Esophagus squamous epithelium (tissue), 5 donors: Measurements from ENCODE around the gene ZNF3. TPM values are rescaled to one million over a fixed set of nuclear protein-coding genes. Genes with fewer than 3 reads are reported as not detected.

ENCODE experiments used
- DNase-seq: peaks from one replicate; lab custom pipeline; 2025; lab: John Stamatoyannopoulos, UW
- H3K27ac ChIP-seq, 4 donors: fragments of 200-600 bp; sonication (generic); one replicate each; pipeline ENCODE4 v1.5.1; 2016 to 2019; ENCODE audit warnings: mild to moderate bottlenecking in 1 of 4
- H3K27me3 ChIP-seq, 4 donors: fragments of 200-600 bp; sonication (generic); 1 replicate in 3 of 4; 2 replicates in 1 of 4; pipeline versions ENCODE4 v1.5.1 to v1.6.0; 2017 to 2021; ENCODE audit warnings: antibody characterized with exemption in 1 of 4
- H3K36me3 ChIP-seq, 3 donors: fragments of 200-600 bp; sonication (generic); one replicate each; pipeline ENCODE4 v1.5.1; 2016 to 2019
- H3K4me1 ChIP-seq, 3 donors: fragments of 200-600 bp; sonication (generic); one replicate each; pipeline ENCODE4 v1.5.1; 2017 to 2019
- H3K4me3 ChIP-seq, 4 donors: fragments of 200-600 bp; sonication (generic); 1 replicate in 3 of 4; 2 replicates in 1 of 4; pipeline ENCODE4 v1.5.1; 2016 to 2019; ENCODE audit warnings: mild to moderate bottlenecking in 2 of 4, moderate library complexity in 1 of 4
- H3K9me3 ChIP-seq, 3 donors: fragments of 200-600 bp; sonication (generic); one replicate each; pipeline ENCODE4 v1.5.1; 2016 to 2019
- POLR2A ChIP-seq, 4 donors: fragments of 450-650 bp; IDR thresholded peaks; one replicate each; pipeline ENCODE4 v1.6.1; 2017; ENCODE audit warnings: antibody characterized with exemption in 4 of 4, mild to moderate bottlenecking in 4 of 4, moderate library complexity in 3 of 4
- whole genome bisulfite sequencing, 2 donors: methylation state at CpG; one replicate each; pipeline ENCODE4 v1.1.5; 2018; 5-methylcytosine and 5-hydroxymethylcytosine counted together
- intact Hi-C: fragments of 100-400 bp; cut with DNase I; formaldehyde crosslinking; loops from one replicate; pipeline ENCODE4 v1.15.0; 2022
- total RNA-seq, 4 donors: library from RNA; depleted of rRNA; stranded (reverse); fragments of >200 nt; gene quantifications; one replicate each; pipeline ENCODE4 v1.1.0, GENCODE V29; 2016
- TF ChIP-seq, protein P1 (sequence below), 6 experiments: fragments of 450-650 bp in 4 of 6; fragments of 200-600 bp in 2 of 6; sonication (generic) in 2 of 6; IDR thresholded peaks; one replicate each; pipeline ENCODE4 v1.5.1; 2016 to 2019; ENCODE audit warnings: antibody characterized with exemption in 6 of 6, mild to moderate bottlenecking in 4 of 6, moderate library complexity in 4 of 6
- donor health status: DM: yes; HTN: yes; CAD: no.

ZNF3 gene
- total RNA-seq, 4 donors from 2014 or later: 10.5 to 22.3 (median 12.2) TPM

- H3K4me1 ChIP-seq: peaks cover 11 to 50% (median 18%) of the 10 kb centered on the region in 3 donors
- H3K4me3 ChIP-seq: peak overlapping the region; percentile 56 to 90 (median 80)
- intact Hi-C loops: no loop called here
- DNase-seq: no peak
- peak overlapping the region; percentile 81 to 95 (median 88) for H3K27ac ChIP-seq
- peaks cover 0 to 16% (median 4%) of the 10 kb centered on the region in 3 donors for H3K36me3 ChIP-seq
- H3K9me3 ChIP-seq: no peaks in the 10 kb centered on the region
- WGBS, 2 donors: 30% methylated on average over 11 to 12 of the region's 18 CpGs
- TF ChIP-seq POLR2A (IDR thresholded peaks at IDR 0.05): no peak
- TF ChIP-seq, protein P1, sequence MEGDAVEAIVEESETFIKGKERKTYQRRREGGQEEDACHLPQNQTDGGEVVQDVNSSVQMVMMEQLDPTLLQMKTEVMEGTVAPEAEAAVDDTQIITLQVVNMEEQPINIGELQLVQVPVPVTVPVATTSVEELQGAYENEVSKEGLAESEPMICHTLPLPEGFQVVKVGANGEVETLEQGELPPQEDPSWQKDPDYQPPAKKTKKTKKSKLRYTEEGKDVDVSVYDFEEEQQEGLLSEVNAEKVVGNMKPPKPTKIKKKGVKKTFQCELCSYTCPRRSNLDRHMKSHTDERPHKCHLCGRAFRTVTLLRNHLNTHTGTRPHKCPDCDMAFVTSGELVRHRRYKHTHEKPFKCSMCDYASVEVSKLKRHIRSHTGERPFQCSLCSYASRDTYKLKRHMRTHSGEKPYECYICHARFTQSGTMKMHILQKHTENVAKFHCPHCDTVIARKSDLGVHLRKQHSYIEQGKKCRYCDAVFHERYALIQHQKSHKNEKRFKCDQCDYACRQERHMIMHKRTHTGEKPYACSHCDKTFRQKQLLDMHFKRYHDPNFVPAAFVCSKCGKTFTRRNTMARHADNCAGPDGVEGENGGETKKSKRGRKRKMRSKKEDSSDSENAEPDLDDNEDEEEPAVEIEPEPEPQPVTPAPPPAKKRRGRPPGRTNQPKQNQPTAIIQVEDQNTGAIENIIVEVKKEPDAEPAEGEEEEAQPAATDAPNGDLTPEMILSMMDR (IDR thresholded peaks at IDR 0.05): no peak
- H3K27me3 ChIP-seq: no peaks in the 10 kb centered on the region
These were observed 37.0 kb upstream of the ZNF3 start for GRCh38 chr7:100118388-100119071.

DNA sequence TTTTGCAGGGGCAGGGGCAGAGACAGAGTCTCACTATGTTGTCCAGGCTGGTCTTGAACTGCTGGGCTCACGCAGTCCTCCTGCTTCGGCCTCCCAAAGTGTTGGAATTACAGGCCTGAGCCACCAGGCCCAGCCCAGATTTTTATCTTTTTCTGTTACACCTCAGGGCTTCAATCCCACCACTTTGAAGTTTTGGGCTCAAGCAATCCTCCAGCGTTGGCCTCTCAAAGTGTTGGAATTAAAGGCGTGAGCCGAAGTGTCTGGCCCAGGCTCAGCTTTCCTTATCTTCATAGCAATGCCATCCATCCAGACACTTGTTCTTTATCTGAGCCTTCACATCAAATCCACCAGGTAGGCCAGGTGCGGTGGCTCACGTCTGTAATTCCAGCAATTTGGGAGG is 33.5 kb upstream of the ZNF3 start:
- no peaks in the 10 kb centered on the region for H3K27me3 ChIP-seq
- intact Hi-C loops: no loop called here
- DNase-seq: no peak
- no peaks in the 10 kb centered on the region for H3K9me3 ChIP-seq
- H3K4me1 ChIP-seq: peaks cover 3 to 23% (median 10%) of the 10 kb centered on the region in 3 donors
- 93 to 96% methylated on average over 5 to 7 of the region's 7 CpGs for WGBS, 2 donors
- no peak overlapping the region for H3K4me3 ChIP-seq
- H3K27ac ChIP-seq: no peak overlapping the region
- TF ChIP-seq, protein P1 (IDR thresholded peaks at IDR 0.05): no peak
- no peak for TF ChIP-seq POLR2A (IDR thresholded peaks at IDR 0.05)
- peaks cover 5 to 43% (median 27%) of the 10 kb centered on the region in 3 donors for H3K36me3 ChIP-seq

DNA sequence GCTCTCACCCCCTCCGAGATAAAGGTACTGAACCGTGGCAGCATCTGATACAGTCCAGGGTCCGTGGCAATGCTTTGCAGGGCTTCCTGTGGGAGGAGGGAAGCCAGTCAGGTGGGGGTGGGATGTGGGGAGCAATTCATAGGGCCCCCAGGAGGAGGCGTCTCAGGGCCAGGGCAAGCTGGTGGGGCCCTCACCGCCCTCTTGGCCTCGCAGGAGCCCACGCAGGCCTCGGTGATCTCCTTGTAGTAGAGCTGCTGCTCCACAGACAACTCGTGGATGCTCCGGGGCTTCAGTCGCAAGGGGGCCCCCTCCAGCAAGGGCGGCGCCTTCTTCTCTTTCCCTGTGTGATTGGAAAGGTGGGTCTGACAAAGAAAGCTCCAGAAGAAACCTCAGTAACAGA is 30.4 kb upstream of the ZNF3 start:
- H3K27ac ChIP-seq: no peak overlapping the region
- no peak overlapping the region for H3K4me3 ChIP-seq
- WGBS, 2 donors: 88 to 93% methylated on average over 7 to 8 of the region's 13 CpGs
- H3K9me3 ChIP-seq: no peaks in the 10 kb centered on the region
- peaks cover 14 to 74% (median 32%) of the 10 kb centered on the region in 3 donors for H3K36me3 ChIP-seq
- no peaks in the 10 kb centered on the region for H3K27me3 ChIP-seq
- TF ChIP-seq, protein P1 (IDR thresholded peaks at IDR 0.05): no peak
- no peak for TF ChIP-seq POLR2A (IDR thresholded peaks at IDR 0.05)
- intact Hi-C loops: no loop called here
- DNase-seq: no peak
- H3K4me1 ChIP-seq: no peaks in the 10 kb centered on the region

GRCh38 chr7:100111156-100111555 is 29.6 kb upstream of the ZNF3 start:
- Histone ChIP-seq H3K9me3 (no peaks in the 10 kb centered on the region), H3K27ac (no peak overlapping the region), H3K36me3 (peaks cover 22 to 81% (median 32%) of the 10 kb centered on the region in 3 donors), H3K27me3 (no peaks in the 10 kb centered on the region), H3K4me1 (no peaks in the 10 kb centered on the region), H3K4me3 (no peak overlapping the region)
- TF ChIP-seq POLR2A (IDR thresholded peaks at IDR 0.05): no peak
- TF ChIP-seq, protein P1 (IDR thresholded peaks at IDR 0.05): no peak
- intact Hi-C loops: no loop called here
- 90 to 91% methylated on average over 6 to 7 of the region's 7 CpGs for WGBS, 2 donors
- no peak for DNase-seq

DNA sequence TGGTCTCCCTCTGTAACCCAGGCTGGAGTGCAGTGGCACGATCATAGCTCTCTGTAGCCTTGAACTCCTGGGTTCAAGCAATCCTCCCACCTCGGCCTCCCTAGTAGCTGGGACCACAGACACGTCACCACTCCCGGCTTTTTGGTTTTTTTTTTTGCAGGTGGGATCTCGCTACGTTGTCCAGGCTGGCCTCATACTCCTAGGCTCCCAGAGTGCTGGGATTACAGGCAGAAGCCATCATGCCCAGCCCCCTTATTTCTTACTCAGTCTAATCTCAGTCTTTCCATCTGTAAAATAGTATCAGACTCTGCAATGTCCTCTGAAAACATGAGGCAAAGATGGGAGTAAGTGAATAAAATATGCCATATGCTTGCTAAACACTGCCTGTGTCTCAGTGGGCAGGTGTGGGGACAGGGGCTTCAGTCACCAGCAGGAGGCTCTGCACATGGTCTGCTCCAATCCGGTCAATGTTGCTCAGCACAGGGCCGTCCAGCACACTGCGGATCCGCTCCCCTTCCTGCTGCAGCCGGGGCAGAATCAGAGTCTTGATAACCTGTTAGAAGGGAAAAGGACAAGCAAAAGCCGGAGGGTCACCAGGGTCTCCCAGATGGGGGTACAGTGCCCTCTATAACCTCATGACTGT is 28.1 kb upstream of the ZNF3 start:
- Histone ChIP-seq H3K4me3 (no peak overlapping the region), H3K36me3 (peaks cover 28 to 97% (median 44%) of the 10 kb centered on the region in 3 donors), H3K27me3 (no peaks in the 10 kb centered on the region), H3K4me1 (no peaks in the 10 kb centered on the region), H3K27ac (no peak overlapping the region), H3K9me3 (no peaks in the 10 kb centered on the region)
- 71 to 84% methylated on average over 5 to 6 of the region's 12 CpGs for WGBS, 2 donors
- TF ChIP-seq POLR2A (IDR thresholded peaks at IDR 0.05): no peak
- TF ChIP-seq, protein P1 (IDR thresholded peaks at IDR 0.05): no peak
- DNase-seq: no peak
- intact Hi-C loops: no loop called here
